Neural progenitor cell (in vitro differentiated cells): Measurements from ENCODE around the gene PDLIM5. TPM values are rescaled to one million over a fixed set of nuclear protein-coding genes. Genes with fewer than 3 reads are reported as not detected.

Experiments used
- DNase-seq: peaks from one replicate; pipeline ENCODE4 v3.0.0-alpha.2; 2016; ENCODE audit warnings: low spot score
- H2AFZ ChIP-seq: fragments of 200-600 bp; sonication (generic); replicated peaks from 2 replicates; pipeline ENCODE4 v1.6.1; 2016; ENCODE audit warnings: antibody characterized with exemption
- H3F3A ChIP-seq: fragments of 200-600 bp; sonication (generic); 2 replicates; pipeline ENCODE4 v1.6.1; 2016; ENCODE audit warnings: antibody characterized with exemption, low read depth
- H3K27ac ChIP-seq: fragments of 200-600 bp; sonication (generic); 2 replicates; pipeline ENCODE4 v1.5.1; 2016; ENCODE audit warnings: mild to moderate bottlenecking
- H3K27me3 ChIP-seq: fragments of 200-600 bp; sonication (generic); 2 replicates; pipeline ENCODE4 v1.6.1; 2016; ENCODE audit warnings: mild to moderate bottlenecking, moderate library complexity
- H3K36me3 ChIP-seq: fragments of 200-600 bp; sonication (generic); 2 replicates; pipeline ENCODE4 v1.5.1; 2016
- H3K4me1 ChIP-seq: fragments of 200-600 bp; sonication (generic); 2 replicates; pipeline ENCODE4 v1.6.1; 2016; ENCODE audit warnings: mixed run types
- H3K4me2 ChIP-seq: fragments of 200-600 bp; sonication (generic); 2 replicates; pipeline ENCODE4 v1.6.1; 2016
- H3K4me3 ChIP-seq: fragments of 200-600 bp; sonication (generic); 2 replicates; pipeline ENCODE4 v1.5.1; 2016
- H3K79me2 ChIP-seq: fragments of 200-600 bp; sonication (generic); 2 replicates; pipeline ENCODE4 v1.6.1; 2016; ENCODE audit warnings: low read depth
- H3K9ac ChIP-seq: fragments of 200-600 bp; sonication (generic); 2 replicates; pipeline ENCODE4 v1.6.1; 2016
- H3K9me3 ChIP-seq: fragments of 200-600 bp; sonication (generic); 2 replicates; pipeline ENCODE4 v1.5.1; 2016; ENCODE audit warnings: low read depth
- H4K20me1 ChIP-seq: fragments of 200-600 bp; sonication (generic); 2 replicates; pipeline ENCODE4 v1.6.1; 2016; ENCODE audit warnings: low read depth
- H3K27ac Mint-ChIP-seq: 3 replicates; pipeline ENCODE4 v1.8.0; 2021; ENCODE audit warnings: mixed read lengths
- H3K27me3 Mint-ChIP-seq: 2 replicates; pipeline ENCODE4 v1.8.0; 2022; ENCODE audit warnings: low read depth, mild to moderate bottlenecking, inconsistent platforms, moderate library complexity, mixed read lengths; ENCODE audit not compliant: insufficient read depth
- H3K36me3 Mint-ChIP-seq: 3 replicates; pipeline ENCODE4 v1.8.0; 2021; ENCODE audit warnings: mixed read lengths
- H3K4me1 Mint-ChIP-seq: 3 replicates; pipeline ENCODE4 v1.8.0; 2021; ENCODE audit warnings: mixed read lengths
- H3K4me3 Mint-ChIP-seq: 3 replicates; pipeline ENCODE4 v1.8.0; 2021; ENCODE audit warnings: mild to moderate bottlenecking, moderate library complexity, mixed read lengths
- H3K9me3 Mint-ChIP-seq: 3 replicates; pipeline ENCODE4 v1.8.0; 2020; ENCODE audit warnings: mixed read lengths
- EZH2 ChIP-seq: fragments of 200-600 bp; sonication (generic); IDR thresholded peaks from 2 replicates; pipeline ENCODE4 v1.6.1; 2017; ENCODE audit warnings: antibody characterized with exemption, mild to moderate bottlenecking, moderate library complexity
- EZH2phosphoT487 ChIP-seq: fragments of 200-600 bp; sonication (generic); IDR thresholded peaks from 2 replicates; pipeline ENCODE4 v1.6.1; 2017; ENCODE audit warnings: antibody characterized with exemption
- total RNA-seq: library from RNA; depleted of rRNA; stranded (reverse); fragments of >200 nt; gene quantifications from 2 replicates; pipeline ENCODE4 v1.2.3, GENCODE V29; 2015; ENCODE audit warnings: low replicate concordance
- TF ChIP-seq, protein P1 (sequence below): fragments of 200-600 bp; sonication (generic); IDR thresholded peaks from 2 replicates; pipeline ENCODE4 v1.5.1; 2017; ENCODE audit warnings: antibody characterized with exemption, mild to moderate bottlenecking

Gene PDLIM5
- total RNA-seq, 1 donor from 2014 or later: 68.4 TPM

DNA sequence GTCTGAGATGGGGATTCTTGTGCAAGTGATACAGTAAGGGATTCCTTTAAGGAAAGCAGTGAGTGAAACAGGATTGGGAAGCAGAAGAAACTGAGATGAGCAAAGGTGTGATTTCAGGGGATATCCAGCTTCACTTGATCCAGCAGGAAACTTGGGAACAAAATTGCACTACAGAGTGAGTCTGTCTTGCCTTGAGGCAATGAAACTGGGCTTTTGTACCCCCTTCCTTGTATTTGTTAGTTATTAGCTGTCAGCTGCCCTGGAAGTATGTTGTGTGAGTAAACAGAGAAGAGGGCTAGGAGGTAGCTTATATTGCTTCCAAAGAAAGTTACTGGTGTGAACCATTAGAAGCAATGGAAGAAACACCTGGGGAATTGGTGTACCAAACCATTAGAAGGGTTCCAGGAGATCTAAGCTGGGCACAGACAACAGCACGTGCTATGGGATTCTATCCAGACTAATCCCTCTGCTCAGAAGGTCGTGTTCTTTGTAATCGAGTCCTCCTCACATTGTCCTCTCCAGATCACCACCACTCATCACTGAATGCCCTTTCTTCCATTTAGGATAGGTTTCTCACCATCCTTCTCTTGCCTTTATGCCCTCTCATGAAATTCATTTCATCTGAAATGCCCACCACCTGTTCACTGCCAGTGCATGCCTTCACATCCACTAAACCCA, 76.0 kb downstream of the PDLIM5 start:
- no peaks in the 10 kb centered on the region for H3F3A ChIP-seq
- H2AFZ ChIP-seq: no peak overlapping the region
- H3K9me3 Mint-ChIP-seq: no peaks in the 10 kb centered on the region
- no peaks in the 10 kb centered on the region for H3K79me2 ChIP-seq
- H3K4me3 ChIP-seq: no peak overlapping the region
- TF ChIP-seq EZH2phosphoT487: no peak
- TF ChIP-seq, protein P1, sequence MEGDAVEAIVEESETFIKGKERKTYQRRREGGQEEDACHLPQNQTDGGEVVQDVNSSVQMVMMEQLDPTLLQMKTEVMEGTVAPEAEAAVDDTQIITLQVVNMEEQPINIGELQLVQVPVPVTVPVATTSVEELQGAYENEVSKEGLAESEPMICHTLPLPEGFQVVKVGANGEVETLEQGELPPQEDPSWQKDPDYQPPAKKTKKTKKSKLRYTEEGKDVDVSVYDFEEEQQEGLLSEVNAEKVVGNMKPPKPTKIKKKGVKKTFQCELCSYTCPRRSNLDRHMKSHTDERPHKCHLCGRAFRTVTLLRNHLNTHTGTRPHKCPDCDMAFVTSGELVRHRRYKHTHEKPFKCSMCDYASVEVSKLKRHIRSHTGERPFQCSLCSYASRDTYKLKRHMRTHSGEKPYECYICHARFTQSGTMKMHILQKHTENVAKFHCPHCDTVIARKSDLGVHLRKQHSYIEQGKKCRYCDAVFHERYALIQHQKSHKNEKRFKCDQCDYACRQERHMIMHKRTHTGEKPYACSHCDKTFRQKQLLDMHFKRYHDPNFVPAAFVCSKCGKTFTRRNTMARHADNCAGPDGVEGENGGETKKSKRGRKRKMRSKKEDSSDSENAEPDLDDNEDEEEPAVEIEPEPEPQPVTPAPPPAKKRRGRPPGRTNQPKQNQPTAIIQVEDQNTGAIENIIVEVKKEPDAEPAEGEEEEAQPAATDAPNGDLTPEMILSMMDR: no peak
- no peak for TF ChIP-seq EZH2
- H3K27me3 Mint-ChIP-seq: no peaks in the 10 kb centered on the region
- H3K4me1 Mint-ChIP-seq: no peaks in the 10 kb centered on the region
- no peak for DNase-seq
- H3K4me1 ChIP-seq: peaks cover 7% of the 10 kb centered on the region
- H4K20me1 ChIP-seq: no peaks in the 10 kb centered on the region
- H3K4me3 Mint-ChIP-seq: no peak overlapping the region
- no peaks in the 10 kb centered on the region for H3K36me3 ChIP-seq
- H3K9ac ChIP-seq: no peak overlapping the region
- peaks cover 13% of the 10 kb centered on the region for H3K36me3 Mint-ChIP-seq
- no peak overlapping the region for H3K27ac Mint-ChIP-seq
- H3K9me3 ChIP-seq: no peaks in the 10 kb centered on the region
- H3K27me3 ChIP-seq: no peaks in the 10 kb centered on the region
- H3K27ac ChIP-seq: no peak overlapping the region
- no peak overlapping the region for H3K4me2 ChIP-seq

DNA sequence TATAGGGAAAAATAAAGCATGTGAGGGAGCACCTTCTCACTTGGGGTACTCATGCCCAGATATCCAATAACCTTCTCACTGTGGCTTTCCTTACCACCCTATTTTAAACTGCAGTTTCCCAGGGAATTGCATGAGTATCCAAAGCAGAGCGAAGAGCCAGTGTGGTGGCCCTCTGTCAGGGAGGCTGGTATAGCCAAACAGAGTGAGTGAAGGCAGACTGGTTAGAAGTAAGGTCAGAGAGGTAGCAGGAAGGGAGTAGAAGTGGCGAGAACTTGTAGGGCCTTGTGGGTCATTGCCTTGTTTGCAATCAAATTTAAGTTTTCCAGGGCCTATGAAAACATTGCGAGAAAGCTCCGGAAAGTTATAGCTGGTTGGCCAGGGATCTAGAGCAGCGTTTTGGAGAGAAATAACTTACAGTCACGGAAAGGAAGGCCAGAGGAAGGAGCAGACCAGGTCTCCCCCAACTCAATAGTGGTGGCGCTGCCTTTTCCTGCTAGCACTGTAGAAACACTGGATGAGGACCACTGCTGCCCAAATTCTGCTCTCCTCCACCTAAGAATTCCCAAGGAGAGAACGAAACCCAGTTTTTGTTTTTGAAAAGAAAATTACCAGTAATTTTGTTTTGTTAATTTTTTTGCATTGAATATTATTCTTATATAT, 77.2 kb downstream of the PDLIM5 start:
- peaks cover 13% of the 10 kb centered on the region for H3K36me3 Mint-ChIP-seq
- Histone ChIP-seq H2AFZ (no peak overlapping the region), H3F3A (no peaks in the 10 kb centered on the region), H3K4me3 (no peak overlapping the region), H3K9me3 (no peaks in the 10 kb centered on the region), H3K9ac (no peak overlapping the region), H4K20me1 (no peaks in the 10 kb centered on the region), H3K27me3 (no peaks in the 10 kb centered on the region), H3K36me3 (no peaks in the 10 kb centered on the region), H3K4me1 (peaks cover 7% of the 10 kb centered on the region), H3K79me2 (no peaks in the 10 kb centered on the region), H3K4me2 (no peak overlapping the region), H3K27ac (no peak overlapping the region)
- no peaks in the 10 kb centered on the region for H3K27me3 Mint-ChIP-seq
- H3K27ac Mint-ChIP-seq: no peak overlapping the region
- DNase-seq: no peak
- H3K9me3 Mint-ChIP-seq: no peaks in the 10 kb centered on the region
- H3K4me3 Mint-ChIP-seq: no peak overlapping the region
- TF ChIP-seq EZH2phosphoT487 (no peak), EZH2 (no peak)
- TF ChIP-seq, protein P1: no peak
- no peaks in the 10 kb centered on the region for H3K4me1 Mint-ChIP-seq

DNA sequence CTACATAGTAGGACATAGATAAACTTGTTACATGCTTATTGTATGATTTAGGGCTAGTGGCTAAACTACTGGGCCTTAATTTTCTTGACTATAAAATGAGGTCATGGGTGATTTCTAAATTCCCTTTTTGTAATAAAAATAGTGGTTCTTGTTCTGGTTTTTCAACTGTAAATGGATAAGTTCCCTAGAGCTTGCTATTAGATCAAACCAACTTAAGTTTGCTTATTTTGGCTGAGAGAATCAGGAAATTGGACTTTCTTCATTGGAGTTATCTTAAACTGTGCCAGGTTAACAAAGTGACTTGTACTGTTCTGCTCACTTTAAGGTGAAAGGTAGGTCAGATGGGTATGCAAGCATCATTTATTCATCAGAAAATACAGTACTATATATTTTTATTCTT, 78.3 kb downstream of the PDLIM5 start:
- peaks cover 19% of the 10 kb centered on the region for H3K4me1 ChIP-seq

More for the DNA sequence above, 78.3 kb downstream of the PDLIM5 start:
- H3K4me1 Mint-ChIP-seq: peaks cover 5% of the 10 kb centered on the region
- Histone ChIP-seq H3K27ac (no peak overlapping the region), H3K36me3 (no peaks in the 10 kb centered on the region), H3K4me2 (no peak overlapping the region), H3K27me3 (no peaks in the 10 kb centered on the region), H3K4me3 (no peak overlapping the region), H3F3A (peaks cover 5% of the 10 kb centered on the region), H3K9me3 (no peaks in the 10 kb centered on the region), H2AFZ (no peak overlapping the region), H3K79me2 (peaks cover under 1% of the 10 kb centered on the region), H4K20me1 (no peaks in the 10 kb centered on the region), H3K9ac (no peak overlapping the region)
- TF ChIP-seq EZH2phosphoT487: no peak
- TF ChIP-seq, protein P1: no peak
- TF ChIP-seq EZH2: no peak
- H3K36me3 Mint-ChIP-seq: peaks cover 11% of the 10 kb centered on the region
- no peak for DNase-seq
- H3K27ac Mint-ChIP-seq: no peak overlapping the region
- H3K9me3 Mint-ChIP-seq: no peaks in the 10 kb centered on the region
- H3K27me3 Mint-ChIP-seq: no peaks in the 10 kb centered on the region
- no peak overlapping the region for H3K4me3 Mint-ChIP-seq
